Measurements from ENCODE around the gene SYCP2L. TPM values are rescaled to one million over a fixed set of nuclear protein-coding genes. Genes with fewer than 3 reads are reported as not detected.

Gene SYCP2L
- total and polyA plus RNA-seq, 2 donors (not counting 3 experiments of a cell fraction or from before 2014, with no cell fraction given) = not detected

DNA sequence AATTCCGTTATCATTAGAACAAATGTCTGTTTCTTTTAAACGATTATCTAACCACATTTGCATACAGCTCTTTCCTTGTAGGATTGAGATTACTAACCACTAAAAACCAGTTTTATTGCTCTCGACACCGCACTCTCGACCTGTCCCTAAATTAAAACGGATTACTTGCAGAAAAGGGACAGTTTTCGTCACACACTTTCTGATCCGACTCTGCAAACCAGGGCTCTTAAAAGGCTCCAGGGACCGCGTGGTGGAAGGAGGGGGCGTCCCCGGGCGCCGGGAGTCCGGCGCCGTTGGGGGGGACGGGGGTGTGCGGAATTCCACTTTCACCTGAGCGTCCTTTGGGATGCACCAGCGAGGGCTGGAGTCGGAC lies 49.2 kb upstream of the SYCP2L start:
- intact Hi-C loops (cut with micrococcal nuclease) = loop anchor here (5.0 kb wide), 1 partner anchor 740 kb away; no protein-coding TSS in a partner anchor
- dilution Hi-C loops (cut with MboI; ENCODE audit: extremely low pct_ligation_motif_present, low sequenced_read_pairs) = no loop called here
- ChIA-PET CTCF (interaction anchor here (0.9 to 1.2 kb wide), 4 partner anchors 9 to 356 kb away, joined by 3 to 4 read pairs (median 3); no protein-coding TSS in a partner anchor), POLR2A (no interaction called here)
- Histone ChIP-seq H3K9me1 (replicated peaks; ENCODE audit: control insufficient read depth, extremely low read depth, insufficient read depth, low read length) (no peaks in the 10 kb centered on the region), H3K79me2 (ENCODE audit: control insufficient read depth, insufficient read depth, low read length) (no peaks in the 10 kb centered on the region), H3K9me3 (replicated peaks; ENCODE audit: control insufficient read depth, insufficient read depth, low read length) (no peaks in the 10 kb centered on the region), H4K20me1 (replicated peaks; ENCODE audit: control insufficient read depth, extremely low read depth, insufficient read depth, low read length) (no peaks in the 10 kb centered on the region), H3K27me3 (ENCODE audit: control insufficient read depth in 2 of 2, insufficient read depth in 2 of 2, low read length in 2 of 2) (peaks cover 34 to 35% of the 10 kb centered on the region in 2 experiments), H2AFZ (ENCODE audit: low read depth, low read length) (peak overlapping the region; percentile 79), H3K9ac (replicated peaks; ENCODE audit: extremely low read depth, insufficient read depth, low read length) (peak overlapping the region; percentile 24), H3K4me1 (ENCODE audit: control insufficient read depth, extremely low read depth, insufficient read depth, low read length) (peaks cover 8% of the 10 kb centered on the region), H3K36me3 (ENCODE audit: control insufficient read depth in 2 of 2, extremely low read depth in 1 of 2, insufficient read depth in 2 of 2, low read length in 2 of 2) (no peaks in the 10 kb centered on the region), H3K27ac (ENCODE audit: insufficient read depth, low read depth, low read length) (no peak overlapping the region), H3K4me3 (replicated peaks in 1 of 3; ENCODE audit: insufficient read depth in 1 of 3, low read depth in 1 of 3, low read length in 3 of 3) (peak overlapping the region; percentile 27 to 56 (median 43)), H3K4me2 (ENCODE audit: insufficient read depth, low read length) (peak overlapping the region; percentile 82)
- FAIRE-seq = no peak
- no TSS peak for BruUV-seq (replicated peaks)
- DNase-seq (ENCODE audit: low read depth, low spot score) = no peak
- TF ChIP-seq, protein P1, sequence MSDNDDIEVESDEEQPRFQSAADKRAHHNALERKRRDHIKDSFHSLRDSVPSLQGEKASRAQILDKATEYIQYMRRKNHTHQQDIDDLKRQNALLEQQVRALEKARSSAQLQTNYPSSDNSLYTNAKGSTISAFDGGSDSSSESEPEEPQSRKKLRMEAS (IDR thresholded peaks at IDR 0.05; ENCODE audit: insufficient read depth, insufficient read length) = no peak
- TF ChIP-seq FOS (IDR thresholded peaks at IDR 0.05; ENCODE audit: borderline replicate concordance, insufficient read depth, low read length) (no peak), JUN (IDR thresholded peaks at IDR 0.05; ENCODE audit: borderline replicate concordance, insufficient read depth, insufficient read length, low read depth) (no peak), POLR2AphosphoS5 (IDR thresholded peaks at IDR 0.05; ENCODE audit: insufficient read depth, low read depth, low read length) (no peak), POLR2A (IDR thresholded peaks at IDR 0.05; ENCODE audit: low read depth, low read length) (no peak), GATA2 (IDR thresholded peaks at IDR 0.05; ENCODE audit: insufficient read depth, insufficient read length, low read depth, low read length) (no peak), MYC (IDR thresholded peaks at IDR 0.05; ENCODE audit: low read depth, low read length) (no peak), EZH2 (IDR thresholded peaks at IDR 0.05; ENCODE audit: borderline replicate concordance, low read depth, low read length, severe bottlenecking) (no peak)
- TF ChIP-seq, protein P2, sequence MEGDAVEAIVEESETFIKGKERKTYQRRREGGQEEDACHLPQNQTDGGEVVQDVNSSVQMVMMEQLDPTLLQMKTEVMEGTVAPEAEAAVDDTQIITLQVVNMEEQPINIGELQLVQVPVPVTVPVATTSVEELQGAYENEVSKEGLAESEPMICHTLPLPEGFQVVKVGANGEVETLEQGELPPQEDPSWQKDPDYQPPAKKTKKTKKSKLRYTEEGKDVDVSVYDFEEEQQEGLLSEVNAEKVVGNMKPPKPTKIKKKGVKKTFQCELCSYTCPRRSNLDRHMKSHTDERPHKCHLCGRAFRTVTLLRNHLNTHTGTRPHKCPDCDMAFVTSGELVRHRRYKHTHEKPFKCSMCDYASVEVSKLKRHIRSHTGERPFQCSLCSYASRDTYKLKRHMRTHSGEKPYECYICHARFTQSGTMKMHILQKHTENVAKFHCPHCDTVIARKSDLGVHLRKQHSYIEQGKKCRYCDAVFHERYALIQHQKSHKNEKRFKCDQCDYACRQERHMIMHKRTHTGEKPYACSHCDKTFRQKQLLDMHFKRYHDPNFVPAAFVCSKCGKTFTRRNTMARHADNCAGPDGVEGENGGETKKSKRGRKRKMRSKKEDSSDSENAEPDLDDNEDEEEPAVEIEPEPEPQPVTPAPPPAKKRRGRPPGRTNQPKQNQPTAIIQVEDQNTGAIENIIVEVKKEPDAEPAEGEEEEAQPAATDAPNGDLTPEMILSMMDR (IDR thresholded peaks at IDR 0.05; ENCODE audit: extremely low read depth in 1 of 2, insufficient read depth in 1 of 2, low read depth in 1 of 2, low read length in 2 of 2) = no peak
